HEK293 (cell line): Measurements from ENCODE around the gene S100A14.
"Not testable (repeated sequence)": the region's sequence is repeated elsewhere in the genome, so short reads cannot be mapped to it uniquely, and the experiment has no call there.

Experiments
- CTCF ChIA-PET: fragments of 350-600 bp; formaldehyde crosslinking; extraction: SDS; loops from one replicate; lab custom pipeline; 2021; ENCODE audit warnings: antibody characterized with exemption; lab: Yijun Ruan, JAX
- POLR2A ChIA-PET: fragments of 300-600 bp; formaldehyde crosslinking; extraction: SDS; loops from one replicate; lab custom pipeline; 2020; ENCODE audit warnings: antibody characterized with exemption, inconsistent platforms; lab: Yijun Ruan, JAX
- H3K27ac ChIP-seq: fragments of 200-500 bp; sonication (Bioruptor generic); 2 replicates; pipeline ENCODE4 v1.5.1; 2014; ENCODE audit warnings: low read depth, low read length, control low read depth, inconsistent platforms; ENCODE audit errors: extremely low read depth
- H3K36me3 ChIP-seq, 2 experiments: fragments of 200-500 bp in 1 of 2; sonication (Bioruptor generic) in 1 of 2; 1 replicate in 1 of 2; 2 replicates in 1 of 2; pipeline ENCODE4 v1.5.1; 2014 to 2017; ENCODE audit warnings: inconsistent platforms in 2 of 2, low read length in 2 of 2; ENCODE audit not compliant: control insufficient read depth in 2 of 2, insufficient read depth in 1 of 2
- H3K4me1 ChIP-seq: fragments of 200-500 bp; sonication (Bioruptor generic); 2 replicates; pipeline ENCODE4 v1.5.1; 2014; ENCODE audit warnings: mild to moderate bottlenecking, low read length, inconsistent platforms; ENCODE audit not compliant: control insufficient read depth, insufficient read depth
- H3K4me3 ChIP-seq: 2 replicates; pipeline ENCODE4 v1.5.1; 2011; ENCODE audit warnings: low read depth, mild to moderate bottlenecking, control low read depth, low read length, moderate library complexity
- H3K9me3 ChIP-seq: fragments of 200-500 bp; sonication (Bioruptor generic); 2 replicates; pipeline ENCODE4 v1.5.1; 2014; ENCODE audit warnings: low read depth, low read length, inconsistent platforms; ENCODE audit not compliant: control insufficient read depth, insufficient read depth
- EGR2 ChIP-seq: fragments of 450-650 bp; formaldehyde crosslinking; IDR thresholded peaks from 2 replicates; pipeline ENCODE4 v1.5.1; 2016; ENCODE audit warnings: low read depth, missing biosample characterization, missing genetic modification characterization
- GLIS2 ChIP-seq: fragments of 450-650 bp; formaldehyde crosslinking; IDR thresholded peaks from 2 replicates; pipeline ENCODE4 v1.5.1; 2016; ENCODE audit warnings: missing biosample characterization, missing genetic modification characterization
- KLF1 ChIP-seq: fragments of 450-650 bp; formaldehyde crosslinking; IDR thresholded peaks from 2 replicates; pipeline ENCODE4 v1.5.1; 2016; ENCODE audit warnings: missing biosample characterization, missing genetic modification characterization
- SCRT1 ChIP-seq: fragments of 450-650 bp; formaldehyde crosslinking; IDR thresholded peaks from 2 replicates; pipeline ENCODE4 v1.5.1; 2016; ENCODE audit warnings: missing biosample characterization, missing genetic modification characterization, borderline replicate concordance
- ZFHX2 ChIP-seq: fragments of 450-650 bp; formaldehyde crosslinking; conservative IDR thresholded peaks from 2 replicates; pipeline ENCODE4 v1.5.1; 2016; ENCODE audit warnings: missing biosample characterization, missing genetic modification characterization
- ZNF121 ChIP-seq: fragments of 450-650 bp; formaldehyde crosslinking; IDR thresholded peaks from 2 replicates; pipeline ENCODE4 v1.5.1; 2016; ENCODE audit warnings: missing biosample characterization, missing genetic modification characterization
- ZNF202 ChIP-seq: fragments of 450-650 bp; formaldehyde crosslinking; IDR thresholded peaks from 2 replicates; pipeline ENCODE4 v1.5.1; 2016; ENCODE audit warnings: missing biosample characterization, missing genetic modification characterization, borderline replicate concordance
- ZNF266 ChIP-seq: fragments of 450-650 bp; formaldehyde crosslinking; IDR thresholded peaks from 2 replicates; pipeline ENCODE4 v1.5.1; 2016; ENCODE audit warnings: missing biosample characterization, missing genetic modification characterization, low read depth
- ZNF292 ChIP-seq: fragments of 450-650 bp; formaldehyde crosslinking; IDR thresholded peaks from 2 replicates; pipeline ENCODE4 v1.5.1; 2016; ENCODE audit warnings: low read depth, missing biosample characterization, missing genetic modification characterization, borderline replicate concordance
- ZNF529 ChIP-seq: fragments of 450-650 bp; formaldehyde crosslinking; IDR thresholded peaks from 2 replicates; pipeline ENCODE4 v1.5.1; 2017; ENCODE audit warnings: missing genetic modification characterization, missing biosample characterization; ENCODE audit not compliant: insufficient replicate concordance
- ZNF571 ChIP-seq: fragments of 450-650 bp; formaldehyde crosslinking; IDR thresholded peaks from 2 replicates; pipeline ENCODE4 v1.5.0; 2017; ENCODE audit warnings: missing biosample characterization, missing genetic modification characterization
- ZSCAN23 ChIP-seq: fragments of 450-650 bp; formaldehyde crosslinking; IDR thresholded peaks from 2 replicates; pipeline ENCODE4 v1.5.1; 2016; ENCODE audit warnings: missing biosample characterization, missing genetic modification characterization
- ZXDB ChIP-seq: fragments of 450-650 bp; formaldehyde crosslinking; IDR thresholded peaks from 2 replicates; pipeline ENCODE4 v1.5.1; 2016; ENCODE audit warnings: missing biosample characterization, missing genetic modification characterization
- TF ChIP-seq, protein P1 (sequence below): fragments of 450-650 bp; formaldehyde crosslinking; IDR thresholded peaks from 2 replicates; pipeline ENCODE4 v1.5.1; 2016; ENCODE audit warnings: missing biosample characterization, missing genetic modification characterization

S100A14 gene

DNA sequence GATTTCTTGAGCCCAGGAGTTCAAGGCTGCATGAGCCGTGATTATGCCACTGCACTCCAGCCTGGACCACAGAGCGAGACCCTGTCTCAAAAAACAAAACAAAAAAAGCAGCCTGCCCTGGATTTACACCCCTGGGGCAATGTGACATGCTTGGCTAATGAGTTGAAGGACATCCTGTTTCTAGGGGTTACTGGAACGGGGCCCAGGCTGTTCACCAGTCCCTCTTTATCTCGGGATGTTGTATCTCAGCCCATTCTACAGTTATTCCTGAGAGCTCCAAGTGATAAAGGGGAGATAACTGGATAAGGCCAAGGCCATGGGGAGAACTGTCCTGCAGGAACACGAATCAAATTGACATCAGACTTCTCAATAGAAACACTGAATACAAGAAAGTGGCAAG lies 28.8 kb downstream of the S100A14 start:
- ChIA-PET CTCF (interaction anchor here (1.0 to 1.4 kb wide), 2 partner anchors 40 to 43 kb away, joined by 3 to 6 read pairs; partner anchors contain the start of gene S100A13), POLR2A (interaction anchor here (1.1 kb wide), 1 partner anchor 9 kb away, joined by 3 read pairs; no protein-coding TSS in a partner anchor)
- H3K4me1 ChIP-seq = no peaks in the 10 kb centered on the region
- no peaks in the 10 kb centered on the region for H3K36me3 ChIP-seq
- H3K4me3 ChIP-seq = no peak overlapping the region
- no peaks in the 10 kb centered on the region for H3K9me3 ChIP-seq
- H3K27ac ChIP-seq = no peak overlapping the region
- 0 out of 2 replicates have a peak, but pooled peaks have one; percentile 35 for TF ChIP-seq ZNF121
- TF ChIP-seq ZNF292 (tag by site-specific recombination) = no peak

- POLR2A ChIA-PET = interaction anchor here (1.1 kb wide), 1 partner anchor 10 kb away, joined by 3 read pairs; no protein-coding TSS in a partner anchor
- TF ChIP-seq ZXDB (tag by site-specific recombination) = no peak
- peak; percentile 61; the same call in 1 of the 2 replicates for TF ChIP-seq ZNF266 (tag by site-specific recombination)
- CTCF ChIA-PET = interaction anchor here (0.9 to 1.4 kb wide), 3 partner anchors 9 to 76 kb away, joined by 4 to 6 read pairs (median 4); partner anchors contain the start of gene S100A13
- Histone ChIP-seq H3K4me3 (no peak overlapping the region), H3K9me3 (no peaks in the 10 kb centered on the region), H3K27ac (no peak overlapping the region), H3K4me1 (no peaks in the 10 kb centered on the region), H3K36me3 (no peaks in the 10 kb centered on the region)
These were observed 29.8 kb downstream of the S100A14 start for GRCh38 chr1:153586347-153586746.

DNA sequence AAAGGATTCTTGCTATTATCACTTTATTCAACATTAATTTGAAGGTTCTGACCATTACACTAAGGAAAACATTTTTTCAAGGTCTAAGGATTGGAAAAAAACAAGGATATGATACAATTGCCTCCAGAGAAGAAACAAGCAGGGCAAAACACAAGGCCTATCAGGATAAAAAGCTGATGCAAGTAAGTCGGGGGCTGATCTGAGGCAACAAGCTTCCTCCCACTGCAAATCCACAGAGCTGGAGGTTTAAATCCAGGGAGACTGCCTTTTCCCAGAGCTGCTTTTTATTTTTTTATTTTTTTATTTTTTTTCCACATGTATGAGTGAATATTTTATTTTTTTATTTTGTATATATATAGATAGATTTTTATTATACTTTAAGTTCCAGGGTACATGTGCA lies 31.1 kb downstream of the S100A14 start:
- CTCF ChIA-PET = interaction anchor here (1.4 to 1.5 kb wide), 2 partner anchors 13 to 42 kb away, joined by 4 to 7 read pairs; partner anchors contain the start of gene S100A13
- H3K4me1 ChIP-seq = no peaks in the 10 kb centered on the region
- no peak overlapping the region for H3K27ac ChIP-seq
- no peaks in the 10 kb centered on the region for H3K36me3 ChIP-seq
- H3K4me3 ChIP-seq = no peak overlapping the region
- POLR2A ChIA-PET = no interaction called here
- H3K9me3 ChIP-seq = no peaks in the 10 kb centered on the region
- peak; percentile 39; the same call in 1 of the 2 replicates for TF ChIP-seq EGR2 (tag by site-specific recombination)
- TF ChIP-seq ZFHX2 (tag by site-specific recombination) = 0 out of 2 replicates have a peak, but pooled peaks have one; percentile 32
- no peak for TF ChIP-seq ZSCAN23 (tag by site-specific recombination)

DNA sequence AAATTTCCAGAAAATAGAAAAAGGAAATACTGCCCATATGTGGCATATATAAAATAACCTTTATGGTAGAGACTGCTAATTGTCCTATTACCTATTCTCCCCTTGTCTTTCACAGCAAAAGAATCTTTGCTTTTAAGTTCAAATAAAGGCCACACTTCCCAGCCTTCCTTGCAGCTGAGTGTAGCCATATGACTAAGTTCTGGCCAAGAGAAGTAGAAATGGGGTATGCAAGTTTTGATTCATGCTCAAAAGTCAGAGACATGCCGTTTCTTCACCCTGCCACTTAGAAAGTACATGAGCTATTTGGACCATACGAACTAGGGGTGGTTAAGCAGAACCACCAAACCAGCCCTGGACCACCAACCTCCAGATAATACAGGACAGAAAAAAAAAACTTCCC lies 32.1 kb downstream of the S100A14 start:
- H3K27ac ChIP-seq = no peak overlapping the region
- no peaks in the 10 kb centered on the region for H3K36me3 ChIP-seq
- H3K9me3 ChIP-seq = no peaks in the 10 kb centered on the region
- TF ChIP-seq KLF1 (tag by site-specific recombination) = no peak
- TF ChIP-seq ZNF529 (tag by site-specific recombination) = no peak
- TF ChIP-seq, protein P1, sequence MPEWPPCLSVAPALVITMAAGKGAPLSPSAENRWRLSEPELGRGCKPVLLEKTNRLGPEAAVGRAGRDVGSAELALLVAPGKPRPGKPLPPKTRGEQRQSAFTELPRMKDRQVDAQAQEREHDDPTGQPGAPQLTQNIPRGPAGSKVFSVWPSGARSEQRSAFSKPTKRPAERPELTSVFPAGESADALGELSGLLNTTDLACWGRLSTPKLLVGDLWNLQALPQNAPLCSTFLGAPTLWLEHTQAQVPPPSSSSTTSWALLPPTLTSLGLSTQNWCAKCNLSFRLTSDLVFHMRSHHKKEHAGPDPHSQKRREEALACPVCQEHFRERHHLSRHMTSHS (tag by site-specific recombination) = no peak
- TF ChIP-seq SCRT1 (tag by site-specific recombination) = no peak
- TF ChIP-seq ZNF571 (tag by site-specific recombination) = no peak
- TF ChIP-seq GLIS2 (tag by site-specific recombination) = no peak
- TF ChIP-seq ZNF202 = no peak
- no peaks in the 10 kb centered on the region for H3K4me1 ChIP-seq
- ChIA-PET CTCF (interaction anchor here (0.7 to 1.4 kb wide), 2 partner anchors 43 to 73 kb away, joined by 3 to 4 read pairs; partner anchors contain the start of gene S100A13), POLR2A (no interaction called here)
- no peak overlapping the region for H3K4me3 ChIP-seq

GRCh38 chr1:153583514-153583913 lies 32.6 kb downstream of the S100A14 start:
- POLR2A ChIA-PET, H3K27ac ChIP-seq: not testable (repeated sequence)
- CTCF ChIA-PET = interaction anchor here (0.7 kb wide), 1 partner anchor 73 kb away, joined by 3 read pairs; no protein-coding TSS in a partner anchor

GRCh38 chr1:153582836-153583235 lies 33.3 kb downstream of the S100A14 start:
- H3K4me3 ChIP-seq, H3K36me3 ChIP-seq, H3K4me1 ChIP-seq, CTCF ChIA-PET, H3K27ac ChIP-seq, H3K9me3 ChIP-seq, POLR2A ChIA-PET: not testable (repeated sequence)

More at GRCh38 chr1:153583514-153583913, 32.6 kb downstream of the S100A14 start:
- not testable (repeated sequence) for H3K4me1 ChIP-seq, H3K9me3 ChIP-seq, H3K36me3 ChIP-seq, H3K4me3 ChIP-seq
